ENCODE results near the gene ASB5.

Gene ASB5

GRCh38 chr4:176277162-176277904 is 8.3 kb upstream of the ASB5 start:
- no peak for DNase-seq

- DNase-seq: no peak
These were observed 7.7 kb upstream of the ASB5 start for GRCh38 chr4:176276710-176277109.

GRCh38 chr4:176274441-176274840 is 5.4 kb upstream of the ASB5 start:
- no peak for DNase-seq

GRCh38 chr4:176273736-176274135 is 4.7 kb upstream of the ASB5 start:
- DNase-seq: no peak

- no peak for DNase-seq
These were observed 3.8 kb upstream of the ASB5 start for GRCh38 chr4:176272799-176273198.

GRCh38 chr4:176271749-176272148 is 2.7 kb upstream of the ASB5 start:
- no peak for DNase-seq

- no peak for DNase-seq
These were observed 1.6 kb upstream of the ASB5 start for GRCh38 chr4:176270669-176271068.

- no peak for DNase-seq
These were observed 3.0 kb downstream of the ASB5 start for GRCh38 chr4:176266026-176266425.

GRCh38 chr4:176262243-176262642 is 6.8 kb downstream of the ASB5 start:
- no peak for DNase-seq

- no peak for DNase-seq
These were observed 7.5 kb downstream of the ASB5 start for GRCh38 chr4:176261481-176261880.

GRCh38 chr4:176261018-176261417 is 8.0 kb downstream of the ASB5 start:
- DNase-seq: no peak

GRCh38 chr4:176259330-176260090 is 9.5 kb downstream of the ASB5 start:
- DNase-seq: no peak

GRCh38 chr4:176258135-176258534 is 10.9 kb downstream of the ASB5 start:
- DNase-seq: no peak

- DNase-seq: no peak
These were observed 12.1 kb downstream of the ASB5 start for GRCh38 chr4:176256921-176257320.

GRCh38 chr4:176242764-176243347 is 26.2 kb downstream of the ASB5 start:
- no peak for DNase-seq

- DNase-seq: no peak
These were observed 27.3 kb downstream of the ASB5 start for GRCh38 chr4:176241703-176242102.

GRCh38 chr4:176238826-176239225 is 30.2 kb downstream of the ASB5 start:
- no peak for DNase-seq

- no peak for DNase-seq
These were observed 30.8 kb downstream of the ASB5 start for GRCh38 chr4:176238157-176238610.

- DNase-seq: no peak
These were observed 32.1 kb downstream of the ASB5 start for GRCh38 chr4:176236946-176237345.

- no peak for DNase-seq
These were observed 38.2 kb downstream of the ASB5 start for GRCh38 chr4:176230836-176231235.

- DNase-seq: no peak
These were observed 39.4 kb downstream of the ASB5 start for GRCh38 chr4:176229645-176230044.

GRCh38 chr4:176226736-176227135 is 42.3 kb downstream of the ASB5 start:
- no peak for DNase-seq

- no peak for DNase-seq
These were observed 45.5 kb downstream of the ASB5 start for GRCh38 chr4:176223561-176223960.

- no peak for DNase-seq
These were observed 46.9 kb downstream of the ASB5 start for GRCh38 chr4:176222149-176222548.
